A673 (cell line): Measurements from ENCODE around the gene STK40. TPM values are rescaled to one million over a fixed set of nuclear protein-coding genes. Genes with fewer than 3 reads are reported as not detected.
A peak's percentile ranks its signal among the peaks of the same experiment; 100 is the strongest.

ENCODE experiments used
- BruUV-seq: library from RNA; stranded (reverse); fragments of 400-500 nt; replicated peaks from 2 replicates; lab custom pipeline; 2021; lab: Mats Ljungman, UMichigan
- CTCF ChIA-PET: fragments of 300-600 bp; sonication (Branson Sonifier 250); formaldehyde crosslinking; loops from one replicate; lab custom pipeline; 2022; ENCODE audit warnings: antibody characterized with exemption; lab: Charles Lee
- POLR2A ChIA-PET: fragments of 300-600 bp; sonication (Branson Sonifier 250); formaldehyde crosslinking; loops from one replicate; lab custom pipeline; 2022; ENCODE audit warnings: antibody characterized with exemption; ENCODE audit not compliant: low non-redundant PET; lab: Charles Lee
- DNase-seq: peaks from one replicate; pipeline ENCODE4 v3.0.0-alpha.2; 2015; ENCODE audit warnings: low spot score
- H3K27ac ChIP-seq: fragments of 200-600 bp; sonication (generic); 2 replicates; pipeline ENCODE4 v1.5.1; 2016; ENCODE audit warnings: mixed run types, low read depth, mild to moderate bottlenecking, mixed read lengths, antibody characterized with exemption, low read length; ENCODE audit not compliant: poor library complexity, severe bottlenecking
- H3K27me3 ChIP-seq: fragments of 200-600 bp; sonication (generic); replicated peaks from 2 replicates; pipeline ENCODE4 v1.6.1; 2017; ENCODE audit warnings: mixed run types, low read depth, mild to moderate bottlenecking, mixed read lengths, antibody characterized with exemption, low read length; ENCODE audit not compliant: insufficient read depth, poor library complexity
- H3K36me3 ChIP-seq: fragments of 200-600 bp; sonication (generic); 2 replicates; pipeline ENCODE4 v1.6.1; 2016; ENCODE audit warnings: mixed run types, mild to moderate bottlenecking, mixed read lengths, antibody characterized with exemption, low read length; ENCODE audit not compliant: insufficient read depth, poor library complexity, severe bottlenecking
- H3K4me1 ChIP-seq: fragments of 200-600 bp; sonication (generic); 2 replicates; pipeline ENCODE4 v1.6.1; 2017; ENCODE audit warnings: mixed run types, mild to moderate bottlenecking, mixed read lengths, antibody characterized with exemption, low read length; ENCODE audit not compliant: insufficient read depth, poor library complexity, severe bottlenecking
- H3K4me3 ChIP-seq: fragments of 200-600 bp; sonication (generic); 2 replicates; pipeline ENCODE4 v1.5.1; 2016; ENCODE audit warnings: low read depth, mixed run types, mild to moderate bottlenecking, mixed read lengths, low read length; ENCODE audit not compliant: poor library complexity, severe bottlenecking
- H3K9me3 ChIP-seq: fragments of 200-600 bp; sonication (generic); 2 replicates; pipeline ENCODE4 v1.6.1; 2016; ENCODE audit warnings: mixed run types, low read depth, mild to moderate bottlenecking, mixed read lengths, antibody characterized with exemption, low read length; ENCODE audit not compliant: poor library complexity, severe bottlenecking
- EZH2 ChIP-seq: fragments of 200-600 bp; sonication (generic); IDR thresholded peaks from 2 replicates; pipeline ENCODE4 v1.6.1; 2017; ENCODE audit warnings: borderline replicate concordance, low read depth, mild to moderate bottlenecking, mixed read lengths, antibody characterized with exemption, low read length; ENCODE audit not compliant: poor library complexity, severe bottlenecking
- intact Hi-C: fragments of 100-400 bp; cut with micrococcal nuclease; formaldehyde crosslinking; loops from one replicate; pipeline ENCODE4 v1.10.0; 2022; ENCODE audit not compliant: unreplicated experiment
- total RNA-seq: library from RNA; stranded (reverse); gene quantifications from 2 replicates; pipeline ENCODE4 v1.2.3, GENCODE V29; 2021
- TF ChIP-seq, protein P1 (sequence below): fragments of 300-800, 200-600 bp; sonication (generic); conservative IDR thresholded peaks from 2 replicates; pipeline ENCODE4 v1.5.1; 2017; ENCODE audit warnings: low read depth, mild to moderate bottlenecking, antibody characterized with exemption, low read length, moderate library complexity, mixed read lengths

Gene STK40
- total RNA-seq, 1 experiment from 2014 or later, result 109 TPM

- Histone ChIP-seq H3K9me3 (no peaks in the 10 kb centered on the region), H3K27ac (no peak overlapping the region), H3K4me3 (no peak overlapping the region), H3K36me3 (no peaks in the 10 kb centered on the region), H3K4me1 (no peaks in the 10 kb centered on the region), H3K27me3 (no peaks in the 10 kb centered on the region)
- ChIA-PET POLR2A (interaction anchor here (0.6 to 0.7 kb wide), 2 partner anchors 34 to 1590 kb away, joined by 4 to 15 read pairs; no protein-coding TSS in a partner anchor), CTCF (no interaction called here)
- intact Hi-C loops, result no loop called here
- DNase-seq, result peak; percentile 66
- no peak for TF ChIP-seq EZH2
- TF ChIP-seq, protein P1, sequence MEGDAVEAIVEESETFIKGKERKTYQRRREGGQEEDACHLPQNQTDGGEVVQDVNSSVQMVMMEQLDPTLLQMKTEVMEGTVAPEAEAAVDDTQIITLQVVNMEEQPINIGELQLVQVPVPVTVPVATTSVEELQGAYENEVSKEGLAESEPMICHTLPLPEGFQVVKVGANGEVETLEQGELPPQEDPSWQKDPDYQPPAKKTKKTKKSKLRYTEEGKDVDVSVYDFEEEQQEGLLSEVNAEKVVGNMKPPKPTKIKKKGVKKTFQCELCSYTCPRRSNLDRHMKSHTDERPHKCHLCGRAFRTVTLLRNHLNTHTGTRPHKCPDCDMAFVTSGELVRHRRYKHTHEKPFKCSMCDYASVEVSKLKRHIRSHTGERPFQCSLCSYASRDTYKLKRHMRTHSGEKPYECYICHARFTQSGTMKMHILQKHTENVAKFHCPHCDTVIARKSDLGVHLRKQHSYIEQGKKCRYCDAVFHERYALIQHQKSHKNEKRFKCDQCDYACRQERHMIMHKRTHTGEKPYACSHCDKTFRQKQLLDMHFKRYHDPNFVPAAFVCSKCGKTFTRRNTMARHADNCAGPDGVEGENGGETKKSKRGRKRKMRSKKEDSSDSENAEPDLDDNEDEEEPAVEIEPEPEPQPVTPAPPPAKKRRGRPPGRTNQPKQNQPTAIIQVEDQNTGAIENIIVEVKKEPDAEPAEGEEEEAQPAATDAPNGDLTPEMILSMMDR, result no peak
- no TSS peak for BruUV-seq
These were observed 26.2 kb upstream of the STK40 start for GRCh38 chr1:36411674-36412648.

DNA sequence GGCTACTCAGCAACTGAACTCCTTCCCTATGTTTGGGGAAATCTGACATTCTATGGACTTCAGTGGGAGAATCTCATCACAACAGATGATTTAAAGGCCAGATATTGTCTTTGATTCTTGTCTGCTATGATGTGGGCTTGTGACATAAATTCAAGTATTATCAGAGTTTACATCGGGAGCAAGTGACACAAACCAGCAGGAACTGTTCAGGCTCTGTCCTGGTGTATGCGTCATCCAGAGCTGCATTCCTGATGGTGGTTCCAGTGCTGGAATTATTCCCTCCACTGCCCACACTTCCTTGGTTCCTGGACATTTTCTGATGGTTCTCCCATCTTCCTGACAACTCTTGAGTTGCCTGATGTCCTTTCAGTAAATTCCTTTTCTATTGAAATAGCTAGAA, 22.8 kb upstream of the STK40 start:
- DNase-seq, result no peak

DNA sequence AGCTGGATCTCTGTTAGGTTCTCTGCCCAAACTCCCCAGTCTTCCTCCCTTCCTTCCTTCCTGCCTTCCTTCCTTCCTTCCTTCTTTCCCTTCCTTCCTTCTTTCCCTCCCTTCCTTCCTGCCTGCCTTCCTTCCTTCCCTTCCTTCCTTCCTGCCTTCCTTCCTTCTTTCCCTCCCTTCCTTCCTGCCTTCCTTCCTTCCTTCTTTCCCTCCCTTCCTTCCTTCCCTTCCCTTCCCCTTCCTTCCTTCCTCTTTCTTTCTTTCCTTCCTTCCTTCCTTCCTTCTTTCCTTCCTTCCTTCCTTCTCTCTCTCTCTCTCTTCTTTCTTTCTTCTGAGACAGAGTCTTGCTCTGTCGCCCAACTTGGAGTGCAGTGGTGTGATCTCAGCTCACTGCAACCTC, 20.7 kb upstream of the STK40 start:
- DNase-seq, result no peak
- Histone ChIP-seq H3K9me3 (no peaks in the 10 kb centered on the region), H3K4me1 (no peaks in the 10 kb centered on the region), H3K4me3 (no peak overlapping the region), H3K36me3 (no peaks in the 10 kb centered on the region), H3K27me3 (no peaks in the 10 kb centered on the region), H3K27ac (no peak overlapping the region)
- TF ChIP-seq, protein P1, result no peak
- TF ChIP-seq EZH2, result no peak
- POLR2A ChIA-PET, result interaction anchor here (0.7 kb wide), 1 partner anchor 29 kb away, joined by 3 read pairs; no protein-coding TSS in a partner anchor
- no TSS peak for BruUV-seq
- CTCF ChIA-PET, result no interaction called here
- intact Hi-C loops, result no loop called here

More for the DNA sequence above, 22.8 kb upstream of the STK40 start:
- CTCF ChIA-PET, result no interaction called here
- Histone ChIP-seq H3K4me3 (no peak overlapping the region), H3K4me1 (no peaks in the 10 kb centered on the region), H3K27ac (no peak overlapping the region), H3K9me3 (no peaks in the 10 kb centered on the region), H3K27me3 (no peaks in the 10 kb centered on the region), H3K36me3 (no peaks in the 10 kb centered on the region)
- POLR2A ChIA-PET, result no interaction called here
- no TSS peak for BruUV-seq
- TF ChIP-seq, protein P1, result no peak
- no peak for TF ChIP-seq EZH2
- intact Hi-C loops, result no loop called here
